SH-SY5Y (cell line): ENCODE data around the gene SLC66A1.

Experiments
- GATA2 ChIP-seq: IDR thresholded peaks from 2 replicates; pipeline ENCODE4 v1.6.1; 2011; ENCODE audit warnings: mild to moderate bottlenecking, low read depth, low read length
- GATA3 ChIP-seq: IDR thresholded peaks from 2 replicates; pipeline ENCODE4 v1.6.1; 2011; ENCODE audit warnings: low read depth, mild to moderate bottlenecking, low read length, moderate library complexity

DNA sequence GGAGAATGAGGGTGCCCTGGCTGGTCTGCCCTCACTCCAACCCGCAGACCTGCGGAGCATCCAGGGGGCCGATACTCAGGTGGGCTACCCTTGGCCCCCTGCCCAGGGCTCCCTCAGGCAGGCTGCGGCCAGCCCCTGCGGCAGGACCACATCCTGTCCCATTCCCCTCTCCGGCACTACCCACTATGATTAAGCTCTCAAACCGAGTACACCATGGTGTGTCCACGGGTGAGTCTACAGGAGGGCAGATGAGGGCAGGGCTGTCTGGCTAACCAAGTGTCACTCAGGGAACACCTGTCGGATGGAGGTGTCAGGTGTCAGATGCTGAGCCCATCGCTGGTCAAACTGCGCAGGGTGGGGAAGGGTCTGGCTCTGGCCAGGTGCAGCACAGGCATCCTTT lies 47.2 kb downstream of the SLC66A1 start:
- TF ChIP-seq GATA2 (no peak), GATA3 (no peak)
